GM12801 (cell line): ENCODE measurements around the gene AMMECR1L.

Experiments
- TF ChIP-seq, protein P1 (sequence below): IDR thresholded peaks from one replicate; pipeline ENCODE4 v1.5.1; 2011; ENCODE audit warnings: control low read depth; ENCODE audit not compliant: insufficient read length; ENCODE audit errors: extremely low read depth

The AMMECR1L gene

DNA sequence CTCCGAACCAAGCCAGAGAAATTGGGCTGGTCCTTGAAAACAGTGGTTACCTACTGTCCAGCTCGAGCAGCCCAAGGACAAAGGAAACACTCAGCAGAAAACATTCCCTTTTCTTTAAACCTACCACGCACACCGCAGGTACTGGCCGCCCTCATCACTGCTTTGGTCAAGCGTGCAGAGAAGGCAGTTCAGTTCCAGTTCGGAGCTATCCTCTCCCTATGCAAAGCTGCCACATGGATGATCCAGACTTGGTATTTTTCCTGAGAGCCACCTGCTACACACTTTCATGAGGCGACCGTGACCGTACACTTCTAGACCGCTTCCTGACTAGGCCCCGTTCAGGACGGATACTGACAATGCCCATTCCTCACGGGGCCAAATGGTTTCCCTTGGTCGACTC, 23.5 kb downstream of the AMMECR1L start:
- TF ChIP-seq, protein P1, sequence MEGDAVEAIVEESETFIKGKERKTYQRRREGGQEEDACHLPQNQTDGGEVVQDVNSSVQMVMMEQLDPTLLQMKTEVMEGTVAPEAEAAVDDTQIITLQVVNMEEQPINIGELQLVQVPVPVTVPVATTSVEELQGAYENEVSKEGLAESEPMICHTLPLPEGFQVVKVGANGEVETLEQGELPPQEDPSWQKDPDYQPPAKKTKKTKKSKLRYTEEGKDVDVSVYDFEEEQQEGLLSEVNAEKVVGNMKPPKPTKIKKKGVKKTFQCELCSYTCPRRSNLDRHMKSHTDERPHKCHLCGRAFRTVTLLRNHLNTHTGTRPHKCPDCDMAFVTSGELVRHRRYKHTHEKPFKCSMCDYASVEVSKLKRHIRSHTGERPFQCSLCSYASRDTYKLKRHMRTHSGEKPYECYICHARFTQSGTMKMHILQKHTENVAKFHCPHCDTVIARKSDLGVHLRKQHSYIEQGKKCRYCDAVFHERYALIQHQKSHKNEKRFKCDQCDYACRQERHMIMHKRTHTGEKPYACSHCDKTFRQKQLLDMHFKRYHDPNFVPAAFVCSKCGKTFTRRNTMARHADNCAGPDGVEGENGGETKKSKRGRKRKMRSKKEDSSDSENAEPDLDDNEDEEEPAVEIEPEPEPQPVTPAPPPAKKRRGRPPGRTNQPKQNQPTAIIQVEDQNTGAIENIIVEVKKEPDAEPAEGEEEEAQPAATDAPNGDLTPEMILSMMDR, result no peak

DNA sequence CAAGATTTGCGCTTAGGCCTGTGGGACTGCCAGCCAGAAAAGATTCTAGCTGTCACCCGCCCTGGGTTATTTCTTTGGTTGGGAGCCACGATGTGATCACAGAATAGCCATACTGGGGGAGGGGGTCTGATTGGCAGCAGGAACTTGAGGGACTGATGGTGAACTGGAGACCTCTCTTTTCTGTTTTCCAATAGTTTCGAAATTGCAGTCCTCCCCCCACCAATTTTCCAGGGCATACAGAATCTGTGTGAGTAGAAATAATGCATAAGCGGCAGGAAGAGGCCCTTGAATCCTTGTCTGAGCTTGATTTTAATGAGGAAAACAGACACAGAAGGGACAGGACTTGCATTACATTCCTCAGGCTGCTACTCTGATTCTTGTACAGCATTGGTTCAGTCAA, 25.6 kb downstream of the AMMECR1L start:
- TF ChIP-seq, protein P1, result no peak

DNA sequence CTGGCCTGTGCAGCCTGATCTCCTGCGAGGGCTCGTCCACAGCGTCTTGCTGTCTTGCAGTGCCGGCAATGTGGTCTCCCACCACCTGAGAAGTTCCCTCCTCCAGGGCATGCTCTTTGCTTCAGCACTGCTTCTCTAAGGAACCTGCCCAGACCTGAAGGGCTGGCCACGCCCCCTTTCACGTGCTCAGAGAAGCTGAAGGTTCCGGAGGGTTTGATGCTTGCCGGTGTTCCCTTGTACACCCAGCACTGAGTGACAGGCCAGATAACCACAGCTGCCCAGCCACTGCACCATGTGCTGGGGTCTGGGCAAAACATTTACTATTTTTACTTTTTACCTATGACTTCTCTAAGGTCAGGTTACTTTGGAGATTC, 26.1 kb downstream of the AMMECR1L start:
- TF ChIP-seq, protein P1, result no peak

DNA sequence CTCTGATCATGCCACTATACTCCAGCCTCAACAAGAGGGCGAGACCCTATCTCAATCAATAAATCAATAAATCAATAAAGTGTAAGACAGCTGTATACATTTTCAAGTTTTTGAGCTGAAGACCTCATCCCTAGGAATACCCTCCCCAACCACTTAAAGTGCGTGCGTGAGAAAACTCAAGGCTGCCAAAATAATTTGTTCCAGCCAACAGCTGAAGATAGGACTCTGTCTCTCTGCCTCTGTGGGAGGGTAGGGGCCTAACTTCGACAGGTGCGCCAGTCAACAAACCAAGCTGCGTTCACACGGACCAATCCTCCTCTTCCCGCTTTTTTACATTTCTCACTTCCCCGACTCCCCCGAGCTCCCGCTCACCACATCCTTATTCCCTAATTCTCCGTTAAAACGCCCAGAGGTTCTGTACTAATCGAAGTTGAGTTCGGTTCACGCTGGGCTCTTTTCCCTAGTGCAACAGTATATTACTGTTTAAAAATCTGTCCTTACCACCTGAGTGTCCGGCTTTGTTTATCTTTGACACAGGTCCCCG, 28.4 kb downstream of the AMMECR1L start:
- TF ChIP-seq, protein P1, result no peak

DNA sequence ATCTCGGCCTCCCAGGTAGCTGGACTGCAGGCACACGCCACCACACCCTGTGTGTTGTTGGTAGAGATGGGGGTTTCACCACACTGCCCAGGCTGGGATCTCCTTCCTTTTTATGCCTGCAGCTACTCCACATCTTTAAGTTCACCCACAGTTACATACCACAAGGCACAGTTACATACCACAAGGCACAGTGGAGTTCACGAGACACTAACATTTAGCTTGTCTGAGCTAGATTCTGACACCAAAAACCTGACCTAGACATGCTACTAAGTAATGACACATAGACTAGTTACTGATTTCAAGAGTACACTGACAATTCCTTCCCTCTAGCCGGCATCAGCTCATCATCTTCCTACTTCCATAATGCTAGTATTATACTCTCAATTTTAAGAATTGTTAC, 32.1 kb downstream of the AMMECR1L start:
- TF ChIP-seq, protein P1, result no peak

DNA sequence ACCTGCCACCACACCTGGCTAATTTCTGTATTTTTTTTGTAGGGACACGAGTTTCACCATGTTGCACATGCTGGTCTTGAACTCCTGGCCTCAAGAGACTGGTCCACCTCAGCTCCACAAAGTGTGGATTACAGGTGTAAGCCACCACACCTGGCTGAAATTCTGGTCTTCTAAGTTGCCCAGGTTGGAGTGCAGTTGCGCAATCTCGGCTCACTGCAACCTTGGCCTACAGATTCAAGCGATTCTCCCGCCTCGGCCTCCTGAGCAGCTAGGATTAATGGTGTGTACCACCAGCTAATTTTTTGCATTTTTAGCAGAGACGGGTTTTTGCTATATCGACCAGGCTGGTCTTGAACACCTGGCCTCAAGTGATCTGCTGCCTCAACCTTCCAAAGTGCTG, 33.4 kb downstream of the AMMECR1L start:
- TF ChIP-seq, protein P1, result no peak

DNA sequence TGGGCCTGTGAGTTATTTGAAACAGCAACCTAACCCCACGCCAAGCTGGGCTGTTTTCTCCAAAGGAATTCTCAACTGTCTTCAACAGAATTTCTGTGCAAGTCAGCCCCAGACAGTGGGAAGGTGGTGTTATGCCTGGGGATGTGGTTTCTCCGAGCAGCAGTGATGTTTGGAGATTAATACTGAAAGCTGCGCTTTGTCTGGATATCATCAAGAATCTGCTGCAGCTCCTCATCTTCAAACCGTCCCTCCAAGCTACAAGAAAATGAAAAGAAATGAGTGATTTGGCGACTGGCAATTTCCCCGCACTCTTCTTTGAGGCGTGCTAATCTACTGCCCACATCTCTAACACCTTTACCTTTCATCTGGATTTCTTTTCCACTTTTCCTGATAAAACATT, 37.8 kb downstream of the AMMECR1L start:
- TF ChIP-seq, protein P1, result no peak

DNA sequence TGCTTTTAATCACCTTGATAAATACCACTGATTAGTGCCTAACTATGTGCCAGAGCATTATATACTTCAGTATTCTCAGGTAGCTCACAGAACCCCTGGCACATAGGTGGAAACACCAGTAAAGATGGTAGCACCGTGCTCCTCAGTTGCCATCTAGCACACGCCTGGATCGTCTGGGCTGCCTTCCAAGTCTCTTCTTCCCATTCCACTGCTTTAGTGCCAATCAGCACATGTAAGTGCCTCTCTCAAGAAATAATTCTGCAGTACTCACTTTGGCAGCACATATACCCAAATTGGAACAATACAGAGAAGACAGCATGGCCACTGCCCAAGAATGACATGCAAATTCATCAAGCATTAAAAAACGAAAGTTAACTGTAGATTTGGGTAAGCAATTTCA, 40.8 kb downstream of the AMMECR1L start:
- TF ChIP-seq, protein P1, result no peak
